GM18858 (cell line): ENCODE results near the gene KLHDC8B.

Experiments
- ATAC-seq: cut with Tn5 transposase; IDR thresholded peaks from one replicate; pipeline ENCODE4 v1.9.1; 2021; ENCODE audit not compliant: unreplicated experiment

Gene KLHDC8B

DNA sequence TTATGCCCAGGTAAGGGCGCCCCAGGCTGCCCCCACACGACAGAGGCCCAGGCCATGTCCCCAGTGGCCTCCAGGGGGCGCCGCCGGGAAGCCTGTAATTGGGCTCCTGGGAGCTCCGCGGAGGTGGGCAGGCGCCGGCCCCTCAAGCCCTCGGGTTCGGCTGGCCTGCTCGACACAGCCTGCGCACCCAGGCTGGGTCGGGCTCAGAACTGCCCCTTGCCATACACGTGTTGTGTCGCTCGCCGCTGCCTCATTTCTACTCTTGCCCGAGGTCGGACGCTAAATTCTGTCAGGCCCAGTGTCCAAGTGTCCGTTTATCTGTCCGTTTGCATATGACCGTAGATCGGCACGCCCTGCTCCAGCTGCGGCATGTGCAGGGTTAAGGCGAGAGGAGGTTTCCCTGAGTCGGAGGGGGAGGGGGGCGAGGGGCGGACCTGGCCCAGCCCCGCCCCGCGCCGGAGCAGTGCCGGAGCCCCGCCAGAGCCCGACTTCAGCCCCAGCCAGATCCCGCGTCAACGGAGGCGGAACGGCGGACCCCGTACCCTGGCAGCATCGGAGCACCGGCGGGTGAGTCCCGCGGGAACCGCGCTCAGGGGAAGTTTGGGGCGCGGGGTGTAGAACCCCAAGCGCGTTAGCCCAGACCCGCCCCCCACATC is at the start of gene KLHDC8B:
KLHDC8B (plus strand) TSS at position 480 of the 656 bp plus-strand sequence. CDS start 1,172 bp downstream, outside the sequence.
- ATAC-seq, result peak; percentile 44

DNA sequence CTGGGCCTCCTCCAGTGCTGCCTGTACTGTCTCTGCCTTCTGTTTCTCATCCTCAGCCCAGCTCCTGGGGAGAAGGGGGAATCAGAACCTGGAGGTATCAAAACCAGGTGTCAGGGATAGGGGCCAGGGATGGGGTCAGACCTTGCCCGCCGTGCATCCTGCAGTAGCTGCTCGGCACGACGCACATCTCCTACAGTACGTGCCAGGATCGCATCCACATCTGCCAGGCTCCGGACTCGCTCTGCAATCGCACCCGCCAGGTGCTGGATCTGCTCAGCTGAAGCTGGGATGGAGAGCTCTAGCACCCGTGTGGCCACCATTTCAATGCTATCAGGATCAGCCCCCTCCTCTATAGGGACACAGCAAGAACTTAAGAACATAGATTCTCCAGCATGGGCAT is 49.4 kb upstream of the KLHDC8B start:
- no peak for ATAC-seq

DNA sequence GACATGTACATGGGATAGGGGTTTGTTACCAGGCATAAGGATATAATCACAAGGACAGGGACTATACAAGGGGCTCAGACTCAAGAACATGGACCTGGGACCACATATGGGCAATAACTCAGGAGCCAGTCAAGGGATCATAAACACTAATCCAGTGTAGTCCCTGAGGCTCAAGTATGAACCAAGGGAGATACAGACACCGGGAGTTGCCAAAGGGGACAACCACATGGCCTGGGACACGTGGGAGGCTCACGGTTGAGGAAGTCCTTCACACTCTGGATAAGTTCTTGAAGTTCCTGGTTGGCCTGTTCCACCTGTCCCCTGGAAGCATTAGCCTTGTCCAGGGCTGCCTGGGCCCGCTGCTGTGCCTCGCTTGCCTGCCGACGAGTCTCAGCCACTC is 48.9 kb upstream of the KLHDC8B start:
- ATAC-seq, result no peak

DNA sequence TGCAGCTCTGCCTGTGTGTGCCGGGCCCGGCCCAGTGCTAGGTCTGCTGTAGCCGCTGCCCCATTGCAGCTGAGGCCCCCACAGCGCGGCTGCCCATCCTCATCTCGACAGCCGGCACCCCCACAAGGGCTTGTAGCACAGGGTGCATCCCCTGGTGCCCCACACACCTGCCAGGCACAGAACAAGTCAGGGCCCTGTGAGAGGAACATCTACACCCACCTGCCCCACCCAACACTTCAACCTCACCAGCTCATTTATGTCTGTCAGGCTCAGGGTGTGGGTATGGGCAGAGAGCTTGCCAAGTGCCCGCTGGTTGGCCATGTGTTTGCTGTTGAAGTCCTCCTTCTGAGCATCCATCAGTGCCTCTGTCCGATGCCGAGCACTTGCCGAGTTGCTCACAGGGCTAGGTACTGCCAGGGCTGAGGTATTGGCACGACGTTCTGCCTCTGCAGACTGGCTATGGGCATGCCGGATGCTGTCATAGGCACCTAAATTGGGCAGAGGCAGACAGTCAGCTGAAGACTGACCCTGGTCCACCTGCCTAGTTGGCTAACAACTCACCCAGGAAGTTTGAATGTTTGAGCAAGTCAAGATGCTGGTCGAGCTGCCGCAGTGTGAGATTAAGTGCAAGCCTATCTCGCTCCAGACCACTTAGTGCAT is 48.4 kb upstream of the KLHDC8B start:
- ATAC-seq, result no peak

DNA sequence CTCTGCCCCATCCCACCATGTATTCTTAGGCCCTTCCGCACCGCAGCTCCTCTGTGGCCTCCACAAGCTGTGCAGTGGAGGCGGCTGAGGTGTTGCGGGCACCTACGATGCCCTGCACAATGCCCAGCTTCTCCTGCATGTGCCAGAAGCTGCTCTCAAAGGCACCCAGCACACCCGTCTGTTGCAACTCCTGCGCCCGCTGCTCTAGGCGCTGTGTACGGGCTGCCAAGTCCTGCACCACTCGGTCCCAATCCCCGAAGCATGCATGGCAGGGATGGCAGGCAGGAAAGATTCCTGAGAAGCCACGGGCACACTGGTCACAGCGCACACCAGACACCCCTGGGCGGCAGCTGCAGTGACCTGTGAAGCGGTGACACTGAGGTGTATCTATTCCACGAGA is 47.7 kb upstream of the KLHDC8B start:
- no peak for ATAC-seq

DNA sequence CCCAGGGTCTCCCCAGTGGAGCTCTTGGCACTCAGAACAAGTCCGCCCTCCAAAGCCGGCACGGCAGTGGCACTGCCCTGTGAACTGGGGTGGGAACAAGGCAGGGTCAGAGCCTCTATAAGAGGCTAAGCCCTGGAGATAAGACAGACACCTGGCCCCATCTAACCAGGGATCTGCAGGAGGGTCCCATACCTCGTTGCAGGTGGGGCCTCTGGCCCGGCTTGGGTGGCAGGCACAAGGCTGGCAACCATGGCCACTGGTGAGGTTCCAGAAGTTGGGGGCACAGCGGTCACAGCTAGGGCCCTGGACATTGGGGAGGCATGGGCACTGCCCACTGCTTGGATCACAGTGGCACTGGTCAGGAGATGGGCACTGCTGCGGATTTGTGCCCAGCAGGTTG is 47.2 kb upstream of the KLHDC8B start:
- no peak for ATAC-seq

DNA sequence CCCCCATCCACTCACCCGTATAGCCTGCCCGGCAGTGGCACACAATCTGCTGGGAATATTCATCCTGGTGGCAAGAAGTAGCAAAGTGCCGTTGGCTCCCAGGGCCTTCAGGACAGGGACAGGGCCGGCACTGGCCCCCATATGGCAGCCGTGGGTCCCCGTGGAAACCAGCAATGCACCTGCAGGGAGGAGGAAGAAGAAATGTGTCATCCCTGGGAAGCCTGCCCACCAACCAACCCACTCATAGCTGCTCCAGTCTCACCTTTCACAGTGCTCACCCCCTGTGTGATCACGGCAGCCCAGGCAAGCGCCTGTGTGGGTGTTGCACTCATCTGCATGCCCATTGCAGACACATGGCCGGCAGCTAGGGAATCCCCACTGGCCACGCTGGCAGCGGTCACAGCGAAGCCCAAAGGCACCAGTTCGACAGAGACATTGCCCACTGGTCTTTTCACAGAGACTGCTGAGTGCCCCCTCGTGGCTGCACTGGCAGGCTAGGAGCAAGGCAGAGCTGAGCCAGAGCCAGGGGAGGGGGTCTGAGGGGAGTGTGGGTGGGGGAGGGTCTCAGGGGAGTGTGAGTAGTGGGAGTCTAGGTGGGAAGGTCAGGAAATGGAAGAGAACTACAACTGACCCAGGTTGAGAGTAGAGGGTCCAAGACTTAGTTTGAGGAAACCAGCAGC is 46.3 kb upstream of the KLHDC8B start:
- ATAC-seq, result no peak

DNA sequence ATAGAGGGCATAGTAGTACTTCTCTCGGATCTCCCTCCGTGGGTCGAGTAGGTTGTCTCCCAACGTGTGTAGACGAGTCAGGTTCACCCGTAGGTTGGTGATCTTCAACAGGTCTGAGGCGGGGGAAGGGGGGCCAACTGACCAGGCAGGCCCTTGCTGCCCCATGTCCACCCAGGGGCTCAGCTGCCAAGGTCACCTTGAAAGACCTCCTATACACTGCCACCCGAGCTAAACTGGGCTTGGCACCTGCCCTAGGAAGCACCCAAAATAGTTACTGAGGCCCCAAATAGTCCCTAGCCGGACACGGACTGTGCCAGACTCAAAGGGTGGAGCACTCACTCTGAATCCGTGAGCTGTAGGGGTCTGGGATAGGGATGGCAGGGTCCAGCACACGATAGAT is 40.4 kb upstream of the KLHDC8B start:
- ATAC-seq, result no peak

DNA sequence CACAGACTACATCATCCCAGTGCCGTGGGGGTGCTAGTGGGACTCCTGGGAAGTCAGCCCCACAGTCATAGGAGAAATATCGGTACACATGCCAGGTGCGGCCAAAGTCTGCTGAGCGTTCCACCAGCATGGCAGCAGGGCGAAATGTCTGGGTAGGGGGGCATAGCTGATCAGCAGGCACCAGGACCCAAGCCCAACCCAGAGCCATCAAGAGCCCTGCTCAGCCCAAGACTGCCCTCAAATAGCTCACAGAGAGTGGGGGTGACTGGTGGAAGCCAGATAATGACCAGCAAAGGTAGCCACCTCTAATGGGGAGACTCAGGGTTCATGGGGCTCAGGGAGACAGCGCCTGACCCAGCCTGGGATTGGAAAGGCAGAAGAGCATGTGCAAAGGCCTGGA is 39.8 kb upstream of the KLHDC8B start:
- no peak for ATAC-seq

DNA sequence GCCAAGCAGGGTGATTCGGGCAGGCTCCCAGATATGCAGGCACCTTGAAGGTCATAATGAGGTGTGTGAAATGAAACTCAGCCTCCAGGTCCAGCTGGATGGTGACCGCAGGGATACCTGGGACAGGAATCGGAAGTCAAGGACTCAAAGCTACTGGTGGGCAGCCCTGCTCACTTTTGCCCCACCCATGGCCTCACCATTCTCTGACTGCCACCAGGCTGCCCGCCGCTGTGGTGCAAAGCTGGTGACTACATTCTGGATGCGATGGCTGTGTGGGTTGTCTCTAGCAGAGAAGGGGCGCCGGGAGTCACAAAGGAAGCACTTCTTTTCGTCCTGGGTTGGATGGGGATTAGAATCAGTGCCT is 39.3 kb upstream of the KLHDC8B start:
- ATAC-seq, result no peak

DNA sequence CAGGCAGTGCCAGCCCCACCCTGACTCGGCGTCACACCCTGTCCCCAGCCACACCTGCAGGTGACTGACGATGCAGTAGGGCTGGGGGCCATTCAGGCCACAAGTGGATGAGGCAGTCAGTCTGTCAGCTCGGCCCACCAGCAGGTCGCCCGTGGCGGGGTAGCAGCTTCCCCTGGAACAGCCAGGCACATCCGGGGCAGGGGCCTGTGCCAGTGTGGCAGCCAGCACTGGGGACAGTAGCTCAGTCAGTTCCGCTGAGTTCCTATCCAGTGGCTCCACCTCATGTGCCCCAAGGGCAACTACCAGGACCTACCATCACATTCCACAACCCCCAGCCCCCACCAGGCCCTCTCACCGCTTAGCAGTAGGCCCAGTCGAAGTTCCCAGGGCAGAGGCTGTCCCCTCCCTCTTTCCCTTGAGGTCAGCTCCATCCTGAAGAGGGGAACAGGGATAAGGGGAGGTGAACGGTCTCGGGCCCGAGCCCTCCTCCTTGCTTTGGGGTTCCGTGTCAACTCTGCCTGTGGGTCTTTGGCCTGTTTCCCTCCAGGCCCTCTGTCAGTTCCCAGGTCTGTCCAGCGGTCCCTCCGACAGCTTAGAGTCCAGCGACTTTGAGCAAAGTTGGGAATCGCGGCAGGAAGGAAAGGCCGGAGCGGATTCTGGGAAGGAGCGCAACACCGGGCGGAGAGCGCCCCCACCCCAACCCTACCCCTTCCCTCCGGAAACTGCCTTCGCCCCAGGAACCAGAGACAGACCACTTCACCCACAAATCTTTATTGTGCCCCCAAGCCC is 38.8 kb upstream of the KLHDC8B start, which contains the start of gene LAMB2:
LAMB2 (minus strand) TSS at position 614 of the 789 bp plus-strand sequence; CDS start at position 431, 183 bp downstream.
- ATAC-seq, result no peak

DNA sequence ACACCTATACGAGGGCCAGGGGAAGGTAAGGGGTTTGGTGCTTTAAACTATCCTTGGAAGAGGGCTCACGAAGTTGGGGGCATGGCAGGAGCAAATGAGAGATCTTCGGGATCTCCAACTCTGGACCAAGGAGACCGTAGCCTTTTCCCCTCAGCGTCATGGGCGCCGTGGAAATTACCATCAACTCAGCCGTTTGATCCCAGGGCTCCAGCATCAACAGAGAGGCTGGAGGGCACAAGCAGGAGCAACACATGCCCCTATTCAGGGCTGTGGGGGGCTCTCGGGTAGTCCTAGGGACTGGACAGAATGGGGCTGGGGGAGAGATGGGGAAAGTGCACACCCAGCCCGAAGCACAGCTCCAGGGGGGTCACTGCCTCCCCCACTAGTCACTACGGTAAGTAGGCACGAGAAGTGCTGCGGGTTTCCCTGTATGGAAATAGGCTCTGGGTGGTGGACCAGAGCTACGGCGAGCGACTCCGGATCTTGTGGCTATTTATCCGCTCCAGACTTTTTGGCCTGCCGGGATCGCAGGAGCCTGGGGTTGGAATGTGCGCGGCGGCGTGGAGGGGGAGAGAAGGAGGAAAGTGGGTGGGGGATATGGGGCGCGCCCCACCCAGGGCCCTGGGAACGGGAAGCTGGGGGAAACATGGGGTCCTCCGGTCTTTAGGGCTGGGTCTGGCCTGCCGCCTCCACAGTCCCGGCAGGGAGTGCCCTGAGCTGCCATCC is 38.0 kb upstream of the KLHDC8B start:
- ATAC-seq, result no peak

DNA sequence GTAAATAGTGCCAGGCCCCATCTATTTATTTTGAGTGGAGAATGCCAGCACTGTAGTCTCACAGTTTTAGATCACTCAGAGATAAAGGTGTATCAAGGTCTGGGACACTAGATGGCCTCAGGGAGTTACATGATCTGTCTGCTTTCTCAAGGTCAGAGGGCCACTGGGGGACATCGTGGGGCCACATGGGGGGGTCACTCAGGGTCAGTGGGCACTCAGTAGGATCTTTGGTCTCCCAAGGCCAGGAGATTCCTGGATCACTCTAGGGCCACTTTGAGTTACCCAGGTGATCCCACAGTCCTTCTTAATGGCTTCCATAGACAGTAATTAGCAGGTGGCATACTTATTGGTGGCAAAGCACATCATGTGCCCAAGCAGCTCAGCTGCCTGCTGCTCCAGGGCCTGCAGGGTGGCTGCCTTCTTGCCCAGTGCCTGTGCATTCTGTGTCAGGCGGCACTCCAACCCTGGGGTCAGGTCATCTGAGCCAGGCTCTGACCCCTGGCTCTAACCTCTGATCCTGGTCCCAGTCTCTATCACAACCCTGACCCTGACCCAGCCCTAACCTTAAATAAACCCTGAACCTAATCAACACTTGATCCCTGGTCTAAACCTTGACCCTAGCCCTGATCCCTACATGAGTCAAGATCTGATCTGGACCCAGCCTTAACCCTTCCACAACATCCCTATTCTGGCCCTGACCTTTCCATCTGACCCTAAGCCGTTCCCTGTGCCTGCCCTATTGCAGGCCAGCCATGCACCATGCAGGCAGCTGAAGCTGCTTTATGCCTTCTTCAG is 36.7 kb upstream of the KLHDC8B start:
- ATAC-seq, result no peak

DNA sequence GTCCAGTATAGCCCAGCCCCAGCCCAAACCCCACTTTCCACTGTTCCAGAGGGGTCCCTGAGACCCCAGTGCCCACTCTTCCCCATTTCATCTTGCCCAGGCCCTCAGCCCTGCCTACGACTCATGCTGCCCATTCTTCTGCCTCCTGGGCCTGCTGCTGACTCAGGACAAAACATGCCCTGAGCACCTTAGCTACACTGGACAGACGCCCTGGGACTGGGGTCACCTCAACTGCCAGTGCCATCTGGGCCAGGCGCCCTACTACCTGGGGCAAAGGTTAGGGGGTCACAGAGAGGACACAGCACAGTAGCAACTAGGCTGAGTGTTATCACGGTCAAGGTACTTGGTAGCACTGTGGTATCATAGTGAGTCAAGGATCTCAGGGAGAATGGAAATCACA is 35.9 kb upstream of the KLHDC8B start:
- ATAC-seq, result no peak

DNA sequence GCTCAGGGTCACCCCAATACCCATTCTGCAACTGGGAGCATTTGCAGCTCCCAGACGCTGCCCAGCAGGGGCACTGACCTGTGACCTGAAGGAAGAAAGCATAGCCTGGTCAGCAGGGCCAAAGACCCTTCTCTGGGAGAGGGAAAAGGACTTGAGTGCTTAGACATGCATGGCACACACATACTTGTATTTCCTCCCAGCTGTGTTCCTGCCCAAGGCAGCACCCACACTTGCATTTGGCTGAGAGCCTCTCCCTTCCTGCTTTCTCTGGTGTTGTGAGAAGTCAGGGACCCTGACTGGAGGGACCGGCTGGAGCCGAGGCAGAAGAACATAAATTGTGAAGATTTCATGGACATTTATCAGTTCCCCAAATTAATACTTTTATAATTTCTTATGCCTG is 31.3 kb upstream of the KLHDC8B start:
- ATAC-seq, result no peak

DNA sequence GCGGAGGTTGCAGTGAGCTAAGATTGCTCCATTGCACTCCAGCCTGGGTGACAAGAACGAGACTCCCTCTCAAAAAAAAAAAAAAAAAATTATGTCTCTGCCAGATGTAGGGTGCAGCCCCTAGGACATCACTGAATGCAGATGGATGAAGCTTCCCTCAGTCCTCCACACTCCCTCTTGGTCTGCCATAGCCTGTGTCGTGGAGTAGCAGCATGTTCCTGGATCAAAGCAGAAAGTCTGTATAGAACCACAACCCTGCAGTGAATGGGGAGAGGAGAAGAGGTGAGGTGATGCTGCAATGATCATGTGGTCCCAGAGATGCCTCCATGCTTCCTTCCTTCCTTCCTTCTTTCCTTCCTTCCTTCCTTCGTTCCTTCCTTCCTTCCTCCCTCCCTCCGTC is 23.2 kb upstream of the KLHDC8B start:
- ATAC-seq, result no peak

DNA sequence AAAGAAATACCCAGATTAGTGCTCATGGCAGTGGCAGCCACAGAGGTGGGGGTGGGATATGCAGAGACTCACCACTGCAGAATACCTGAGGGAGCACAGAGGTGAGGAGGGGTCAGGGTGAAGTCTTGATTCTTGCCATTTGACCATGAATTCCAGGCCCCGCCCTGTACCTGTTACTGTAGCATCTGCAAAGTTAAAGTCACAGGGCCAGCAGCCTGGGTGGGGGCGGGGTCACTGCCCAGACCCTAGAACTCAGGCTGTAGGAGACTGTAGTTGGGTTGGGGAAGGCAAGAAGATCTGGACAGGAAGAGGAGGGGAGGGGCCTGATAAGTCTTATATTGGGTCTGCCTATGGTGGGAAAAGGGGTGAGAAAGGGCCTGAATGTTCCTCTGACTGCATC is 19.8 kb upstream of the KLHDC8B start:
- no peak for ATAC-seq

DNA sequence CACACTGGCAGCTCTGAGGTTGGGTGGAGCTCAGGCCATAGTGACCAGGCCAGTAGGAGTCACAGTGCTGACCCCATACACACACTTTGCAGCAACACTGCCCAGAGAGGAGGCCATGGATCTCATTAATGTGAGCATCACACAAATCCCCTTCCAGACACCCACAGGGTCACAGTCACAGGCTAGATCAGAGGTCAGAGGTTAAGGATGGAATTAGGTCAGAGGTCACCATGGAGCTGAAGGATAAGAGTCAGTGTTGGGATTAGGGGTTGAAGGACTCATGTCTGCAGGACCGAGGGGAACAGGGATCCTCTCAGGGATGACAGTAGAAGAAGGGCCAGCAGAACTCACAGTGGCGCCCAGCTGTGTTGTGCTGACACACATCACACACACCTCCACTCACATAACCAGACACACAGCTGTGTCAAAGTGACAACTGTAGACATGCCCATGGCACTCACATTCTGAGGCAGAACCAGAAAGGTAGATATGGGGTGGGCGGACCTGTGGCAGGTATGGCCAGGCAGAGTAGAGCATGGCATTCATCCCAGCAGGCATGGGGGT is 18.0 kb upstream of the KLHDC8B start:
- ATAC-seq, result no peak

DNA sequence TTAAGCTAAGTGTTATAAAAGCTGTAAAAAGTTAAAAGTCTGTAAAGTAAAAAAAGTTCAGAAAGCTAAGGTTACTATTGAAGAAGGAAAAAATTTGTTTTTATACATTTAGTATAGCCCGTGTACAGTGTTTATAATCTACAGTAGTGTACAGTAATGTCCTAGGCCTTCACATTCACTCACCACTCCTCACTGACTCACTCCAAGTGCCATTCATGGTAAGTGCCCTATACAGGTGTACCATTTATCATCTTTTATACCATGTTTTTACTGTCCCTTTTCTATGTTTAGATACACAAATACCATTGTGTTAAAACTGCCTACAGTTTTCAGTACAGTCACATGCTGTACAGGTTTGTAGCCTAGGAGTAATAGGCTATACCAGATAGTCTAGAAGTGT is 14.1 kb upstream of the KLHDC8B start:
- no peak for ATAC-seq
